SK-N-SH treated with all-trans-retinoic acid at 6 μM for 48 hours (cell line): ENCODE results near the gene AMTN.
"Not testable (repeated sequence)": the region's sequence is repeated elsewhere in the genome, so short reads cannot be mapped to it uniquely, and the experiment has no call there.

Experiments used
- ATAC-seq: fragments of 200-7000 bp; cut with Tn5 transposase; 3 replicates; pipeline ENCODE4 v1.9.1; 2020; ENCODE audit warnings: mild to moderate bottlenecking, moderate library complexity
- ARNTL ChIP-seq: fragments of 450-650 bp; formaldehyde crosslinking; IDR thresholded peaks from 2 replicates; pipeline ENCODE4 v1.5.0; 2020; ENCODE audit warnings: low read depth, mild to moderate bottlenecking, moderate library complexity, borderline replicate concordance
- BACH2 ChIP-seq: fragments of 250-450 bp; sonication (Bioruptor Pico); IDR thresholded peaks from 2 replicates; pipeline ENCODE4 v1.9.0; 2021; ENCODE audit warnings: mild to moderate bottlenecking, borderline replicate concordance
- CREB5 ChIP-seq: fragments of 250-450 bp; sonication (Bioruptor Pico); IDR thresholded peaks from 2 replicates; pipeline ENCODE4 v1.5.1; 2020; ENCODE audit warnings: low read depth, mild to moderate bottlenecking, moderate library complexity
- CSDC2 ChIP-seq: fragments of 250-450 bp; sonication (Bioruptor Pico); IDR thresholded peaks from 2 replicates; pipeline ENCODE4 v1.5.0; 2020; ENCODE audit warnings: mild to moderate bottlenecking, moderate library complexity
- CSRNP3 ChIP-seq: fragments of 250-450 bp; sonication (Bioruptor Pico); IDR thresholded peaks from 2 replicates; pipeline ENCODE4 v1.5.1; 2021; ENCODE audit warnings: mild to moderate bottlenecking, moderate library complexity
- ESRRG ChIP-seq: fragments of 250-450 bp; sonication (Bioruptor Pico); IDR thresholded peaks from 2 replicates; pipeline ENCODE4 v1.6.1; 2021; ENCODE audit warnings: mild to moderate bottlenecking
- GLIS3 ChIP-seq: fragments of 250-450 bp; sonication (Bioruptor Pico); IDR thresholded peaks from 2 replicates; pipeline ENCODE4 v1.5.0; 2020; ENCODE audit warnings: mild to moderate bottlenecking, moderate library complexity
- OSR1 ChIP-seq: fragments of 250-450 bp; sonication (Bioruptor Pico); IDR thresholded peaks from 2 replicates; pipeline ENCODE4 v1.8.0; 2022; ENCODE audit warnings: moderate library complexity, mild to moderate bottlenecking, inconsistent platforms
- PPARA ChIP-seq: fragments of 250-450 bp; sonication (Bioruptor Pico); IDR thresholded peaks from 2 replicates; pipeline ENCODE4 v1.5.0; 2020; ENCODE audit warnings: mild to moderate bottlenecking, borderline replicate concordance
- RARB ChIP-seq: fragments of 250-450 bp; sonication (Bioruptor Pico); IDR thresholded peaks from 2 replicates; pipeline ENCODE4 v1.8.0; 2021; ENCODE audit warnings: mild to moderate bottlenecking, moderate library complexity
- SNAI2 ChIP-seq: fragments of 250-450 bp; sonication (Bioruptor Pico); IDR thresholded peaks from 2 replicates; pipeline ENCODE4 v1.5.0; 2020; ENCODE audit warnings: mild to moderate bottlenecking, moderate library complexity
- TCF4 ChIP-seq: fragments of 250-450 bp; sonication (Bioruptor Pico); IDR thresholded peaks from 2 replicates; pipeline ENCODE4 v1.8.0; 2021; ENCODE audit warnings: mild to moderate bottlenecking, moderate library complexity, borderline replicate concordance
- TOX ChIP-seq: fragments of 250-450 bp; sonication (Bioruptor Pico); IDR thresholded peaks from 2 replicates; pipeline ENCODE4 v1.8.0; 2021; ENCODE audit warnings: mild to moderate bottlenecking, moderate library complexity, borderline replicate concordance
- TSHZ2 ChIP-seq: fragments of 250-450 bp; sonication (Bioruptor Pico); IDR thresholded peaks from 2 replicates; pipeline ENCODE4 v1.5.0; 2020; ENCODE audit warnings: mild to moderate bottlenecking, moderate library complexity
- ZC3H10 ChIP-seq: fragments of 250-450 bp; sonication (Bioruptor Pico); IDR thresholded peaks from 2 replicates; pipeline ENCODE4 v1.5.1; 2021; ENCODE audit warnings: mild to moderate bottlenecking, moderate library complexity
- ZFP3 ChIP-seq: fragments of 250-450 bp; sonication (Bioruptor Pico); IDR thresholded peaks from 2 replicates; pipeline ENCODE4 v1.5.0; 2020; ENCODE audit warnings: mild to moderate bottlenecking, moderate library complexity
- ZNF565 ChIP-seq: fragments of 450-650 bp; formaldehyde crosslinking; conservative IDR thresholded peaks from 2 replicates; pipeline ENCODE4 v1.5.0; 2020; ENCODE audit warnings: low read depth, mild to moderate bottlenecking, moderate library complexity
- ZNF70 ChIP-seq: fragments of 450-650 bp; formaldehyde crosslinking; IDR thresholded peaks from 2 replicates; pipeline ENCODE4 v1.5.0; 2020; ENCODE audit warnings: mild to moderate bottlenecking, moderate library complexity
- ZNF8 ChIP-seq: fragments of 450-650 bp; formaldehyde crosslinking; IDR thresholded peaks from 2 replicates; pipeline ENCODE4 v1.5.0; 2020; ENCODE audit warnings: mild to moderate bottlenecking, moderate library complexity
- TF ChIP-seq, protein P1 (sequence below): fragments of 250-450 bp; sonication (Bioruptor Pico); IDR thresholded peaks from 2 replicates; pipeline ENCODE4 v1.8.0; 2020; ENCODE audit warnings: mild to moderate bottlenecking, moderate library complexity, borderline replicate concordance
- TF ChIP-seq, protein P2 (sequence below): fragments of 250-450 bp; sonication (Bioruptor Pico); IDR thresholded peaks from 2 replicates; pipeline ENCODE4 v1.8.0; 2021; ENCODE audit warnings: low read depth, mild to moderate bottlenecking, moderate library complexity, borderline replicate concordance

AMTN gene

DNA sequence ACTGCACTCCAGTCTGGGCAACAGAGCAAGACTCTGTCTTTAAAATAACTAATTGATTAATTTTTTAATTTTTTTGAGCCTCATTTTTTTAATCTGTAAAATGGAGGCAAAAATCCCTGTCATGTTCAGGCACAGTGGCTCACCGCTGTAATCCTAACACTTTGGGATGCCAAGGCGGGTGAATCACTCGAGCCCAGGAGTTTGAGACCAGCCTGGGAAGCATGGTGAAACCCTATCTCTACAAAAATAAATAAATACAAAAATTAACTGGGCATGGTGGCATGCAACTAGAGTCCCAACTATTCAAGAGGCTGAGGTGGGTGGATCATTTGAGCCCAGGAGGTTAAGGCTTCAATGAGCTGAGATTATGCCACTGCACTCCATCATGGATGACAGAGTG is 15.4 kb downstream of the AMTN start:
- ATAC-seq = no peak
- no peak for TF ChIP-seq ZFP3
- no peak for TF ChIP-seq TOX (CRISPR knock-in tag)
- TF ChIP-seq, protein P1, sequence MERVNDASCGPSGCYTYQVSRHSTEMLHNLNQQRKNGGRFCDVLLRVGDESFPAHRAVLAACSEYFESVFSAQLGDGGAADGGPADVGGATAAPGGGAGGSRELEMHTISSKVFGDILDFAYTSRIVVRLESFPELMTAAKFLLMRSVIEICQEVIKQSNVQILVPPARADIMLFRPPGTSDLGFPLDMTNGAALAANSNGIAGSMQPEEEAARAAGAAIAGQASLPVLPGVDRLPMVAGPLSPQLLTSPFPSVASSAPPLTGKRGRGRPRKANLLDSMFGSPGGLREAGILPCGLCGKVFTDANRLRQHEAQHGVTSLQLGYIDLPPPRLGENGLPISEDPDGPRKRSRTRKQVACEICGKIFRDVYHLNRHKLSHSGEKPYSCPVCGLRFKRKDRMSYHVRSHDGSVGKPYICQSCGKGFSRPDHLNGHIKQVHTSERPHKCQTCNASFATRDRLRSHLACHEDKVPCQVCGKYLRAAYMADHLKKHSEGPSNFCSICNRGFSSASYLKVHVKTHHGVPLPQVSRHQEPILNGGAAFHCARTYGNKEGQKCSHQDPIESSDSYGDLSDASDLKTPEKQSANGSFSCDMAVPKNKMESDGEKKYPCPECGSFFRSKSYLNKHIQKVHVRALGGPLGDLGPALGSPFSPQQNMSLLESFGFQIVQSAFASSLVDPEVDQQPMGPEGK (CRISPR knock-in tag) = no peak
- no peak for TF ChIP-seq ZNF70
- no peak for TF ChIP-seq RARB (CRISPR knock-in tag)
- TF ChIP-seq ARNTL (CRISPR knock-in tag) = no peak
- no peak for TF ChIP-seq ESRRG
- TF ChIP-seq CREB5 (CRISPR knock-in tag) = no peak
- no peak for TF ChIP-seq CSRNP3 (CRISPR knock-in tag)
- no peak for TF ChIP-seq ZC3H10 (CRISPR knock-in tag)
- TF ChIP-seq ZNF8 (CRISPR knock-in tag) = no peak
- no peak for TF ChIP-seq TCF4
- TF ChIP-seq GLIS3 (CRISPR knock-in tag) = no peak
- TF ChIP-seq, protein P2, sequence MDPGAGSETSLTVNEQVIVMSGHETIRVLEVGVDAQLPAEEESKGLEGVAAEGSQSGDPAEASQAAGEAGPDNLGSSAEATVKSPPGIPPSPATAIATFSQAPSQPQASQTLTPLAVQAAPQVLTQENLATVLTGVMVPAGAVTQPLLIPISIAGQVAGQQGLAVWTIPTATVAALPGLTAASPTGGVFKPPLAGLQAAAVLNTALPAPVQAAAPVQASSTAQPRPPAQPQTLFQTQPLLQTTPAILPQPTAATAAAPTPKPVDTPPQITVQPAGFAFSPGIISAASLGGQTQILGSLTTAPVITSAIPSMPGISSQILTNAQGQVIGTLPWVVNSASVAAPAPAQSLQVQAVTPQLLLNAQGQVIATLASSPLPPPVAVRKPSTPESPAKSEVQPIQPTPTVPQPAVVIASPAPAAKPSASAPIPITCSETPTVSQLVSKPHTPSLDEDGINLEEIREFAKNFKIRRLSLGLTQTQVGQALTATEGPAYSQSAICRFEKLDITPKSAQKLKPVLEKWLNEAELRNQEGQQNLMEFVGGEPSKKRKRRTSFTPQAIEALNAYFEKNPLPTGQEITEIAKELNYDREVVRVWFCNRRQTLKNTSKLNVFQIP (CRISPR knock-in tag) = no peak
- no peak for TF ChIP-seq CSDC2 (CRISPR knock-in tag)
- TF ChIP-seq OSR1 (CRISPR knock-in tag) = no peak
- no peak for TF ChIP-seq SNAI2 (CRISPR knock-in tag)
- no peak for TF ChIP-seq TSHZ2 (CRISPR knock-in tag)
- no peak for TF ChIP-seq PPARA (CRISPR knock-in tag)

DNA sequence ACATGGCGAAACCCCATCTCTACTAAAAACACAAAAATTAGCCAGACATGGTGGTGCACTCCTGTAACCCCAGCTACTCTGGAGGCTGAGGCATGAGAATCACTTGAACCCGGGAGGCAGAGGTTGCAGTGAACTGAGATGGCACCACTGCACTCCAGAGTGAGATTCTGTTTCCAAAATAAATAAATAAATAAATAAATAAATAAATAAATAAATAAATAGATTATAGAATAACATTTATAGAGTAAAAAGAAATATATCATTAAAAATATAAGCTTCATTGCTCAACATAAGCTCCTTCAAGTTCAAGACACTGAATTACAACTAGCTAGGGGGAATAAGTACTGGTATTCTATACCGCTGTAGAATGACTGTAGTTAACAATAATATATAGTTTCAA is 16.5 kb downstream of the AMTN start:
- not testable (repeated sequence) for ATAC-seq

- TF ChIP-seq, protein P1 (CRISPR knock-in tag) = no peak
- no peak for TF ChIP-seq ZNF565 (CRISPR knock-in tag)
- no peak for TF ChIP-seq CREB5 (CRISPR knock-in tag)
- TF ChIP-seq, protein P2 (CRISPR knock-in tag) = no peak
- no peak for TF ChIP-seq TOX (CRISPR knock-in tag)
- no peak for TF ChIP-seq RARB (CRISPR knock-in tag)
- TF ChIP-seq BACH2 = no peak
- TF ChIP-seq, all 23 proteins: peak for 0
- no peak for ATAC-seq
These were observed 20.5 kb downstream of the AMTN start for GRCh38 chr4:70538869-70539268.
